Measurements from ENCODE around the gene KCNK17.

Gene KCNK17

GRCh38 chr6:39335780-39336545 lies 21.7 kb upstream of the KCNK17 start:
- DNase-seq: no peak

- no peak for DNase-seq
These were observed 19.6 kb upstream of the KCNK17 start for GRCh38 chr6:39333644-39334438.

GRCh38 chr6:39330476-39330875 lies 16.3 kb upstream of the KCNK17 start:
- no peak for DNase-seq

GRCh38 chr6:39330057-39330456 lies 15.8 kb upstream of the KCNK17 start:
- no peak for DNase-seq

- no peak for DNase-seq
These were observed 13.8 kb upstream of the KCNK17 start for GRCh38 chr6:39328066-39328465.

GRCh38 chr6:39327507-39327906 lies 13.3 kb upstream of the KCNK17 start:
- DNase-seq: no peak

GRCh38 chr6:39322306-39322850 lies 8.2 kb upstream of the KCNK17 start, which contains the start of gene KCNK16:
KCNK16 (minus strand) TSS chr6:39322702; CDS start chr6:39322540, 162 bp downstream.
- no peak for DNase-seq

GRCh38 chr6:39321761-39322160 lies 7.5 kb upstream of the KCNK17 start:
- no peak for DNase-seq

GRCh38 chr6:39320363-39320984 lies 6.3 kb upstream of the KCNK17 start:
- DNase-seq: no peak

GRCh38 chr6:39319621-39320362 lies 5.6 kb upstream of the KCNK17 start:
- DNase-seq: no peak

- DNase-seq: no peak
These were observed 3.0 kb upstream of the KCNK17 start for GRCh38 chr6:39317256-39317655.

- no peak for DNase-seq
These were observed 520 bp downstream of the KCNK17 start for GRCh38 chr6:39313526-39314272.

- no peak for DNase-seq
These were observed 1.2 kb downstream of the KCNK17 start for GRCh38 chr6:39312912-39313525.

- no peak for DNase-seq
These were observed 3.7 kb downstream of the KCNK17 start for GRCh38 chr6:39310542-39310941.

- peak; percentile 58 for DNase-seq
These were observed 4.2 kb downstream of the KCNK17 start for GRCh38 chr6:39309942-39310531.

GRCh38 chr6:39307462-39307861 lies 6.8 kb downstream of the KCNK17 start:
- DNase-seq: no peak

- no peak for DNase-seq
These were observed 9.3 kb downstream of the KCNK17 start for GRCh38 chr6:39304951-39305350.

- DNase-seq: no peak
These were observed 10.6 kb downstream of the KCNK17 start for GRCh38 chr6:39303425-39304153.

- peak; percentile 88 for DNase-seq
These were observed 11.4 kb downstream of the KCNK17 start for GRCh38 chr6:39302669-39303424.

GRCh38 chr6:39302011-39302410 lies 12.2 kb downstream of the KCNK17 start:
- DNase-seq: no peak
